Stimulated activated CD8-positive, alpha-beta memory T cell treated with anti-CD3 and anti-CD28 coated beads, Interleukin-7, amount 100 ng/mL, for 1 hour (primary cell): ENCODE measurements around the gene SLC39A3.
"Not testable (repeated sequence)": the region's sequence is repeated elsewhere in the genome, so short reads cannot be mapped to it uniquely, and the experiment has no call there.

Experiments
- DNase-seq, 2 donors: peaks; one replicate each; pipeline ENCODE4 v3.0.0-alpha.2; 2020; ENCODE audit warnings: low read depth in 2 of 2

Gene SLC39A3

GRCh38 chr19:2722541-2723344 lies 17.1 kb downstream of the SLC39A3 start:
- DNase-seq = no peak

GRCh38 chr19:2721570-2722540 lies 18.0 kb downstream of the SLC39A3 start:
- no peak for DNase-seq

GRCh38 chr19:2720777-2721569 lies 18.8 kb downstream of the SLC39A3 start, which contains the start of gene DIRAS1:
Gene DIRAS1 (minus strand): TSS chr19:2721372. CDS start chr19:2717806, 3,566 bp downstream.
- DNase-seq = no peak

GRCh38 chr19:2719920-2720776 lies 19.7 kb downstream of the SLC39A3 start:
- DNase-seq = no peak

- no peak for DNase-seq
Measured at GRCh38 chr19:2719232-2719735, 20.5 kb downstream of the SLC39A3 start.

- DNase-seq = no peak
Measured at GRCh38 chr19:2717638-2718541, 21.9 kb downstream of the SLC39A3 start.

GRCh38 chr19:2716722-2717637 lies 22.8 kb downstream of the SLC39A3 start:
- no peak for DNase-seq

GRCh38 chr19:2716275-2716650 lies 23.6 kb downstream of the SLC39A3 start:
- no peak for DNase-seq

GRCh38 chr19:2715470-2716274 lies 24.1 kb downstream of the SLC39A3 start:
- no peak for DNase-seq

- DNase-seq = no peak
Measured at GRCh38 chr19:2714531-2715269, 25.1 kb downstream of the SLC39A3 start.

GRCh38 chr19:2714102-2714501 lies 25.7 kb downstream of the SLC39A3 start:
- not testable (repeated sequence) for DNase-seq

- not testable (repeated sequence) for DNase-seq
Measured at GRCh38 chr19:2713170-2713569, 26.6 kb downstream of the SLC39A3 start.

GRCh38 chr19:2711875-2712205 lies 28.0 kb downstream of the SLC39A3 start:
- no peak for DNase-seq

GRCh38 chr19:2711172-2711874 lies 28.5 kb downstream of the SLC39A3 start:
- no peak for DNase-seq

- no peak for DNase-seq
Measured at GRCh38 chr19:2706251-2706650, 33.6 kb downstream of the SLC39A3 start.

- no peak for DNase-seq
Measured at GRCh38 chr19:2703691-2704216, 36.1 kb downstream of the SLC39A3 start.
